Muscle of arm (tissue), 12 donors: ENCODE results near the gene SPON2. TPM values are rescaled to one million over a fixed set of nuclear protein-coding genes. Genes with fewer than 3 reads are reported as not detected.

Experiments used
- DNase-seq: peaks from one replicate; pipeline ENCODE4 v3.0.0-alpha.2; 2013
- polyA plus RNA-seq, 12 donors: library from polyadenylated mRNA; unstranded; fragments of 120-200 nt; gene quantifications; one replicate each; pipeline ENCODE4 v1.2.1, GENCODE V29; 2013; ENCODE audit not compliant: insufficient read length in 12 of 12

SPON2 gene
- polyA plus RNA-seq, 12 donors: 32.9 to 86.0 (median 45.5) TPM; not detected in 1

DNA sequence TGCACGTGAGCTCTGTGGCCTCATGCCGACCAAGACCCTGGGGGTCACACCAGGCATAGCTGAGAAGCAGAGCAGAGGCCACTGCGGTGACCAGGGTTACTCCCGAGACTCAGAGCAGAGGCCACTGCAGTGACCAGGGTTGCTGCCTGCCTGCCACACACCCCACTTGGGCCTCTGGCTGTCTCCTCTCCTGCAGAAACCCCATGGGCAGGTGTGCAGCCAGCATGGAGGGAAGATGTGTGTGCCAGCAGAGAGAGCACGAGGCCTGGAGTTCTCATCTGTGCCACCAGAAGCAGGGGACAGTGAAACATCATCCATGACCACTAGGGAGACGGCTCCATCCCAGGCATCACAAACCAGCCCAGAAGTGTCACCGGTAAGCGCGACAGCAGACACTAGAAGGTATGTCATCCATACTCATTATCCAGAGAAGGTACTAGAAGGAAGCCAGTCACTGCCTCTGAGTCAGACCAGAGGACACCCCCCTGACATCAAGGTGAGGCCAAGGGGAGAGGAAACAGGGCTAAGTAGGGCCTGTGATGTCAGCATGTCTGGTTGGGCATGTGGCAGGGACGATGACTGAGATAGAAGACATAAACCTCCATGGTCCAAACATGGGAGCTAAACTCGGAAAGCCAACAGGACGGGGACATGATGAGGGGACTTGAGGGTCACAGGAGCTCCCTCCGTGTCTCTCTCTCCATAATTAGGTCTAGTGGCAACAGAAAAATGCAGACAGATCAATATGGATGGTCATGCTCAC, 24.2 kb upstream of the SPON2 start:
- DNase-seq: no peak

DNA sequence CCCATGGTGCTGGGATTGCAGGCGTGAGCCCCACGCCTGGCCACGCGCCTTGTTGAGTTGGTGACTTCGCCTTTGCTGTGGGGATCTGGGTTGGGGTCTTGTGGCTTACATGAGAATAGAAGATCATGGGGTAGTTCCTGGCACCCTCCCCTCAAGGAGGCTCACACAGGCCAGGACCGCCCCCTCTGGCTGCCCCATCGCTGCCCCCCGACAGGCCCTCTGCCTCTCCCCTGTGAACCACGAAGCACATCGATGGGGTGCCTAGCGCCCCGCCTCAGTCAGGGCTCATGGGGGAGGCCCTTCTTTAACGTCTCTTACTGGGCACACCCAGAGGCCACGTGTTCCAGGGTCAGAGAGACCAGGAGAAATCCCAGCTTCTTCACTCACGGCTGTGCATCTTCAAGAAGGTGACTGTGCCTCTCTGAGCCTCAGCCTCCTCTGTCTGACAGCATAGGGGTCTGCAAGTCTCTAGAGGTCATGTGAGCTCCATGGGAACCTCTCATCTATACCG, 23.6 kb upstream of the SPON2 start:
- DNase-seq: no peak

DNA sequence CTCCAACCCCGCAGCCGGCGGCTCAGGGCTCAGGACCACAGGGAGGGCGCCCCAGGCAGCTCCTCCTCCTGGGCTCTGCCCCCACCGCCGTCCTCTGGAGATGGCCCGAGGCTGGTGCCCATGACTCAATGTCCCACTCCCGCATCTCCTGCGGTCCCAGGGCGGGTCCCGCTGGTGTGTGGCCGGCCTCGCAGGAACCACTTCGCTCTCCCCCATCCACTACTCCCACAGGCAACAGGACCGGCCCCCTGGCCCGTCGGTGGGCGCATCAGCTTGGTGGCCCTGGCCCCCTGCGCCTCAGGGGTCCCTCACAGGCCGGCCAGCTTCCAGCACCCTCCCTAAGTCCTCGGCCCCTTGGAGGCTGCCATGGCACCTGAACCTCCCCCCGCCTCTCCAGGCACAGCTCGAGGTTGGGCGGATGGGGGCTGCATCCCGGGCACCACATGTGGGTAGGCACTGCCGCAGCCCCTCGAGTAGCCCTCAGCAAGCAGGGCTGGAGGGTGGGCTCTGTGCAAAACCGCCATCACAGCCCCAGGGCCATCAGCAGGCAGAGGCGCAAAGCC, 22.8 kb upstream of the SPON2 start:
- DNase-seq: no peak

GRCh38 chr4:1194010-1194900, 21.9 kb upstream of the SPON2 start:
- no peak for DNase-seq

GRCh38 chr4:1193206-1194009, 21.0 kb upstream of the SPON2 start:
- no peak for DNase-seq

GRCh38 chr4:1192493-1193205, 20.3 kb upstream of the SPON2 start:
- DNase-seq: no peak

GRCh38 chr4:1192091-1192492, 19.7 kb upstream of the SPON2 start:
- peak; percentile 92 for DNase-seq

DNA sequence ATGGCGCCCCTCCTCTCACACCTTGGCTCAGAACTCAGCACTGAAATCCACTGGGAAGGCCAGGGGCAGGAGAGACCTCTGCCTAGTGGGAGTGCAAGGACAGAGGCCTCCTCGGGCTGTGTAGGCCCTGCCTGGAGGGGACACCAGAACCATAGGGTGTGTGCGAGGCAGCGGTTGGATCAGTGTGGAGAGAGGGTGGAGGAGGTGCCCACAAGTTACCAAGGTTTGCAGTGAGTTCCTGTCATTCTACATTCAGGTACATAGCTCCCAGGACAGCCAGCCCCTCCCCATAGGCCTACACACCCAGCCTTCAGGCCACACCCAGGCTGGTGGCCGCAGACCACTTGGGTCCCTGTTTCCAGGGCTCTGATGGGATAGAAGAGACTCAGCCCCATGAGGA, 19.2 kb upstream of the SPON2 start:
- DNase-seq: no peak

GRCh38 chr4:1187182-1187581, 14.8 kb upstream of the SPON2 start:
- no peak for DNase-seq

- no peak for DNase-seq
Measured at GRCh38 chr4:1183985-1184773, 11.8 kb upstream of the SPON2 start.

DNA sequence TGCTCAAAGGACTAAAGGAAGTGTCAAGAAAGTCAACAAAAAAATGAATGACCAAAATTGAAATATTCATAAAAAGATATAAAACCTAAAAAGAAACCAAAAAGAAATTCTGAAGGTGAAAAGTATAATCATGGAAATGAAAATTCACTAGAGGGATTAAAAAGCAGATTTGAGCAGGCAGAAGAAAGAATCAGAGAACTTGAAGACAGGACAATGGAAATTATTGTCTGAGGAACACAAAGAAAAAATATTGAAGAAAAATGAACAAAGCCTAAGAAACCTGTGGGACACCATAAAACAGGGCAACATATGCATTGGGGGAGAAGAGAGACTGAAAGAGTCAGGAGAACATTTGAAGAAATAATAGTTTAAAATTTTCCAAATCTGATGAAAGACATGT, 9.9 kb upstream of the SPON2 start:
- no peak for DNase-seq

DNA sequence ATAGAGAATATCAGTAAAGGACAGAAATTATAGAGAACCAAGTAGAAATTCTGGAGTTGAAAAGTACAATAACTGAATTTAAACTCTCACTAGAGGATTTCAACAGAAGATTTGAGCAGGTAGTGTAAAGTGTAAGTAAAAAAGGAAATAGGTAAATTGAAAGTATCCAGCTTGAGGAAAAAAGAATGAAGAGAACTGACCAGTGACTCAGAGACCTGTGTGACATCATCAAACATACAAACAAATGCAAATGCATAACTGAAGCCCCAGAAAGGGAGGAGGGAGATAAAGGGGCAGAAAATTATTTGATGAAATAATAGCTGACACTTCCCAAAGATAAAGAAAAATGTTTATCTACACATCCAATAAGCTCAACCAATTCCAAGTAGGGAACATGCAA, 8.3 kb upstream of the SPON2 start:
- DNase-seq: no peak

- no peak for DNase-seq
Measured at GRCh38 chr4:1179976-1180375, 7.6 kb upstream of the SPON2 start.

- no peak for DNase-seq
Measured at GRCh38 chr4:1179089-1179441, 6.7 kb upstream of the SPON2 start.

DNA sequence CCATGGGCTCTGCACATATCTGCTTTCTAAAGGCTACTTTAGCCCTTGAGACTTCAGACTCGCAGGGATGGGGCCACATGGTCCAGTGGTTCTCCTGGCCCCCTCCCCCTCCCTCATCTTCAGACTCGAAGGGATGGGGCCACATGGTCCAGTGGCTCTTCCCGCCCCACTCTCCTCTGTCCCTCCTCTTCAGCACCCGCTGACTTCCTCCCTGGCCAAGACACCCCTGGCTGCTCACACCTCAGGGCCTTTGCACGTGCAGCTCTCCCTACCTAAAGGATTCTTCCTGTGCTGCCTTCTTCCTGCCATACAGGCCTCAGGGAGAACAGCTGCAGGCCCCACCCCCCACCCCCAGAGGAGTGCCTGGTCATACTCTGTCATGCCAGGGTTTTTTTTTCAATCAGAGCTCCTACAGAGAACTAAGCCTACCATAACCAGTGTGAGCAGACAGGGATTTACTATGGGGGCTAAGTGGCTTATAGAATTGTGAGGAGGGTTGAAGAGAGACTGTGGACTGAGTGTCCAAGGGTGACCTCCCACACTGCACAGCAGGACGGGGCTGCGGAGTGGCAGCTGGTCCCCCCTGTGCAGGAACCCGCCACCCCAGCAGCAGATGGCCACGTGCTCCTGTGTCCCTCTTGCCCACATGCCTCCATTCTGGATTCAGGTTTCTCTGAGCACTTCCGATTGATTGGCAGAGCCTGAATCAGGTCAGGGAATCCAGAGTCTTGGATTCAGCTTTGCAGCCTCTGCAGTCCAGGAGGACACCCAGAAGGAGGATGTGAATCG, 6.1 kb upstream of the SPON2 start:
- DNase-seq: no peak

GRCh38 chr4:1177274-1178141, 5.1 kb upstream of the SPON2 start:
- no peak for DNase-seq

DNA sequence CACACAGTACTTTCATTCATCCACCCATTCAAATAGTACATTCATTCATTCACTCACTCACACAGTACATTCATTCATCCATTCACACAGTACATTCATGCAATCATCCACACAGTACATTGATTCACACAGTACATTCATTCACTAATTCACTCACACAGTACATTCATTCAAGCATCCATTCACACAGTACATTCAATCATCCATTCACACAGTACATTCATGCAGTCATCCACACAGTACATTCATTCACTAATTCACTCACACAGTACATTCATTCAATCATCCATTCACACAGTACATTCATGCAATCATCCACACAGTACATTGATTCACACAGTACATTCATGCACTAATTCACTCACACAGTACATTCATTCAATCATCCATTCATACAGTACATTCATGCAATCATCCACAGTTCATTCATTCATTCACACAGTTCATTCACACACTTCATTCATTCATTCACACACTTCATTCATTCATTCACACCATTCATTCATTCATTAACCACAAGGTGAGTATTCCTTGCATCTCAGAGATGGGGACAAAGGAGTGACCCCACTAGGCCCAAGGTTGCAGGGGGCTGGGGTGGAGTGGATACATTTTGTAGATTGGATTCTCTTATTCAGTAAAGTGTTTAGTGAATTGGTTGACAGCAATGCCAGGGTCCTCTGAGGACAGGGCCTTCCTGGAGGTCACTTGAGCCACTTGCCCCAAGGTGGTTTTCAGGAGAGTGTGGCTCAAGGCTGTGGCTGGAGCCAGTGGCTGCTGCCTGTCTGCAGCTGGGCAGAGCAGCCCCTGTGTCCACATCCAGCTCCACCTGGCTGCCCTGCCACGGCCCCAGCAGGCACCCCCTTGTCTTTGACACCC, 4.3 kb upstream of the SPON2 start:
- DNase-seq: no peak
